Hepatocyte (in vitro differentiated cells): Measurements from ENCODE around the gene ELL2. TPM values are rescaled to one million over a fixed set of nuclear protein-coding genes. Genes with fewer than 3 reads are reported as not detected.

Experiments
- DNase-seq: peaks from one replicate; pipeline ENCODE4 v3.0.0-alpha.2; 2016; ENCODE audit warnings: low spot score
- H2AFZ ChIP-seq: fragments of 200-600 bp; sonication (generic); 2 replicates; pipeline ENCODE4 v1.6.0; 2016; ENCODE audit warnings: antibody characterized with exemption, mild to moderate bottlenecking
- H3K27ac ChIP-seq: fragments of 200-600 bp; sonication (generic); 2 replicates; pipeline ENCODE4 v1.5.1; 2016; ENCODE audit warnings: mild to moderate bottlenecking
- H3K27me3 ChIP-seq: fragments of 200-600 bp; sonication (generic); 2 replicates; pipeline ENCODE4 v1.6.1; 2016
- H3K36me3 ChIP-seq: fragments of 200-600 bp; sonication (generic); replicated peaks from 2 replicates; pipeline ENCODE4 v1.5.1; 2016; ENCODE audit warnings: low read depth; ENCODE audit not compliant: insufficient read depth
- H3K4me1 ChIP-seq: fragments of 200-600 bp; sonication (generic); 2 replicates; pipeline ENCODE4 v1.5.1; 2016; ENCODE audit warnings: mild to moderate bottlenecking, moderate library complexity; ENCODE audit not compliant: insufficient read depth
- H3K4me2 ChIP-seq: fragments of 200-600 bp; sonication (generic); 2 replicates; pipeline ENCODE4 v1.6.0; 2016
- H3K4me3 ChIP-seq: fragments of 200-600 bp; sonication (generic); 2 replicates; pipeline ENCODE4 v1.5.1; 2016; ENCODE audit warnings: mild to moderate bottlenecking
- H3K79me2 ChIP-seq: fragments of 200-600 bp; sonication (generic); 2 replicates; pipeline ENCODE4 v1.6.0; 2017; ENCODE audit warnings: mild to moderate bottlenecking
- H3K9me2 ChIP-seq: fragments of 200-600 bp; sonication (generic); replicated peaks from 2 replicates; pipeline ENCODE4 v1.6.0; 2017; ENCODE audit warnings: mild to moderate bottlenecking; ENCODE audit not compliant: insufficient read depth
- H3K9me3 ChIP-seq: fragments of 200-600 bp; sonication (generic); 2 replicates; pipeline ENCODE4 v1.5.1; 2016; ENCODE audit warnings: low read depth, mild to moderate bottlenecking
- H4K20me1 ChIP-seq: fragments of 200-600 bp; sonication (generic); 2 replicates; pipeline ENCODE4 v1.6.0; 2016; ENCODE audit warnings: mild to moderate bottlenecking; ENCODE audit not compliant: insufficient read depth, poor library complexity, severe bottlenecking
- EZH2 ChIP-seq: fragments of 200-600 bp; sonication (generic); IDR thresholded peaks from 2 replicates; pipeline ENCODE4 v1.6.1; 2016; ENCODE audit warnings: antibody characterized with exemption, mild to moderate bottlenecking, borderline replicate concordance
- EZH2phosphoT487 ChIP-seq: fragments of 200-600 bp; sonication (generic); IDR thresholded peaks from one replicate; pipeline ENCODE4 v1.6.1; 2018; ENCODE audit warnings: antibody characterized with exemption, mild to moderate bottlenecking, low read depth, moderate library complexity; ENCODE audit not compliant: unreplicated experiment, severe bottlenecking
- WGBS: methylation state at CpG from one replicate; pipeline ENCODE4 v1.1.6; 2016; ENCODE audit warnings: low lambda C conversion rate; ENCODE audit errors: missing lambda C conversion rate; 5-methylcytosine and 5-hydroxymethylcytosine counted together
- polyA plus RNA-seq: library from polyadenylated mRNA; unstranded; fragments of >200 nt; fragmentation: Nextera tagmentation; extraction: Ambion mirVana; gene quantifications from 2 replicates; pipeline ENCODE4 v1.2.1, GENCODE V29; 2016
- total RNA-seq: library from RNA; depleted of rRNA; stranded (reverse); fragments of >200 nt; gene quantifications from 2 replicates; pipeline ENCODE4 v1.2.3, GENCODE V29; 2014
- TF ChIP-seq, protein P1 (sequence below): fragments of 200-600 bp; sonication (generic); IDR thresholded peaks from 2 replicates; pipeline ENCODE4 v1.5.1; 2016; ENCODE audit warnings: antibody characterized with exemption, mild to moderate bottlenecking; ENCODE audit not compliant: poor library complexity

ELL2 gene
- total and polyA plus RNA-seq, 2 experiments from 2014 or later: 34.6 to 56.0 TPM

DNA sequence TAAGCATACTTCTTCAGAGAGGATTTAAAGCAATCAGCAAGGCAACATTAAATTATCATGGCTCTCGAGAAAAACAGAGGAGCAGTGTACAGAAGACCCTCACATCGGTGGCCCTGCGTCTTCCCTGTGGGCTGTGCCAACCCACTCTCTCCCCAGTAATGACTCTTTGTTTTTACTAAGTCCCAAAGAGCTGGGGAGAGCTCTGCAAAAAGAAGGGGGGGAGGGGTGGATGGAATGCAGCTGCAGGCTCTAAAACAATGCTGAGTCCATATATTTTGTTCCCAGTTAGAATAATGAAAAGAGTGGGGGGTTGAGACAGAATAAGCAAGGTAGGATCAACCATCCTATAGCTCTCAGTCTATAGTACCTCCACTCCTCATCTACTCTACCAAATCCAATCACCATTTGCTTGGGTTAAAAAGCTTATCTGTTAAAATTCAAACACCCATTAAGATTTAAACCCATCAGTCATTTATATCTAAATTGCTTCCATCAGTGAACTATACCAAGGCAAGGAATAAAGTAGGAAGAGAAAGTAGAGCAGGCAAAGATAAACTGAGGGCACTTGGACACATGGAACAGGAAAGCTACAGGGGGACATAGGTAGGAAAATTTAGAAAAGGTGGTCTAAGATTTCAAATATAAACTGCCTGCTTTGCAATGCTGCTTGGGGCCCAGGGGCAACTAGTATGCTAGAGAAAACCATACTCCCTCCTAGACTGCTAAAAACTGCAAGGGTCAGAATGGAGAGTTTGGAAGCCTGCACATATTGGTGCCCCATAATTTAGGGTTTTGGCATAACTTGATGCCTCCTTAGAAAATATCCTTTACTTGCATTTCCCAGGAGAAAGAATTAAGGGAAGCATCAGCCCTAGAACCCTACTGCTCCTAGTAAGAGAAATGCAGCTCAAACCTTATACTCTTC is 20.6 kb downstream of the ELL2 start:
- WGBS: 58% methylated on average over 3 of the region's 3 CpGs

DNA sequence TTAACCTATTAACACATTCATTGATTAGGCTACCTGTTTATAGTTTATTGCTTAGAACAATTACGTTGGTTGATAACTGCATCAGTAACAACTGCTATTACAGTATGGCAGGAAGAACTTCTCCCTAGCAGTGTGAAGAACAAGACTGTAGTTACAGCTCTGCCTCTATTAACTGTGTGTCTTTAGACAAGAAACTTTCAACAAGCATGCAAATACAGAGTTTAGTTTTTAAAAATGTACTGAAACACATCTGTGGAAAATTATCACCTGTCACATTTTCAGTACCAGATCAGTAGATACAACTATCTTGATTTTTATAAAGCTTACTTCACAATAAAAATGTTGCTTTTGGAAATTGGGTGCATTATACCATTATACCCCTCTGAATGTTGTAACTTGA is 22.2 kb downstream of the ELL2 start:
- 76% methylated on average over 1 of the region's 1 CpG for WGBS
- Histone ChIP-seq H3K4me3 (no peak overlapping the region), H4K20me1 (peaks cover 40% of the 10 kb centered on the region), H3K9me3 (no peaks in the 10 kb centered on the region), H3K27ac (no peak overlapping the region), H3K27me3 (no peaks in the 10 kb centered on the region), H3K4me2 (no peak overlapping the region), H3K79me2 (peaks cover 92% of the 10 kb centered on the region), H3K4me1 (peaks cover 5% of the 10 kb centered on the region), H2AFZ (no peak overlapping the region), H3K9me2 (no peaks in the 10 kb centered on the region), H3K36me3 (no peaks in the 10 kb centered on the region)
- no peak for TF ChIP-seq EZH2phosphoT487
- DNase-seq: no peak

More for the DNA sequence above, 20.6 kb downstream of the ELL2 start:
- H3K9me3 ChIP-seq: no peaks in the 10 kb centered on the region
- H3K4me3 ChIP-seq: no peak overlapping the region
- H3K27me3 ChIP-seq: no peaks in the 10 kb centered on the region
- H2AFZ ChIP-seq: no peak overlapping the region
- H3K4me1 ChIP-seq: peaks cover 5% of the 10 kb centered on the region
- TF ChIP-seq EZH2phosphoT487 (no peak), EZH2 (no peak)
- TF ChIP-seq, protein P1, sequence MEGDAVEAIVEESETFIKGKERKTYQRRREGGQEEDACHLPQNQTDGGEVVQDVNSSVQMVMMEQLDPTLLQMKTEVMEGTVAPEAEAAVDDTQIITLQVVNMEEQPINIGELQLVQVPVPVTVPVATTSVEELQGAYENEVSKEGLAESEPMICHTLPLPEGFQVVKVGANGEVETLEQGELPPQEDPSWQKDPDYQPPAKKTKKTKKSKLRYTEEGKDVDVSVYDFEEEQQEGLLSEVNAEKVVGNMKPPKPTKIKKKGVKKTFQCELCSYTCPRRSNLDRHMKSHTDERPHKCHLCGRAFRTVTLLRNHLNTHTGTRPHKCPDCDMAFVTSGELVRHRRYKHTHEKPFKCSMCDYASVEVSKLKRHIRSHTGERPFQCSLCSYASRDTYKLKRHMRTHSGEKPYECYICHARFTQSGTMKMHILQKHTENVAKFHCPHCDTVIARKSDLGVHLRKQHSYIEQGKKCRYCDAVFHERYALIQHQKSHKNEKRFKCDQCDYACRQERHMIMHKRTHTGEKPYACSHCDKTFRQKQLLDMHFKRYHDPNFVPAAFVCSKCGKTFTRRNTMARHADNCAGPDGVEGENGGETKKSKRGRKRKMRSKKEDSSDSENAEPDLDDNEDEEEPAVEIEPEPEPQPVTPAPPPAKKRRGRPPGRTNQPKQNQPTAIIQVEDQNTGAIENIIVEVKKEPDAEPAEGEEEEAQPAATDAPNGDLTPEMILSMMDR: no peak
- H3K27ac ChIP-seq: no peak overlapping the region
- no peak overlapping the region for H3K4me2 ChIP-seq
- H3K9me2 ChIP-seq: no peaks in the 10 kb centered on the region
- peaks cover 92% of the 10 kb centered on the region for H3K79me2 ChIP-seq
- no peak for DNase-seq
- peaks cover 54% of the 10 kb centered on the region for H4K20me1 ChIP-seq
- no peaks in the 10 kb centered on the region for H3K36me3 ChIP-seq

DNA sequence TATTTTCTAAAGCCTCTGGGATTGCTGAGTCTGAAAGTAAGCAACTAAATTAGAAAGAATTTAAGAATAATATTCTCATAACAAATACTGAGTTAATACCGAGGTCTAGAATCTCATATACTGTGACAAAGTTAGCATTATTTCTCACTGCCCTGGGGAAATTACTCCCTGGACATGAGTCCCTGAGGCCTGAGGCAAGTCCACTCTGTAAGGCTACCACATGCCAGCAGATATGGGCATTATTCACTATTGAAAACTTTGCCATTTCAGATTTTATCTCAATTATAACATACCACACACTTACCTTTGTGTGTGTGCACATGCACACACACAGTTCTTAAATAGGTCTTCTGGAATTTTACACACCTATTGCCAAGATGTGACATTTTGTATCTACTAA is 22.9 kb downstream of the ELL2 start:
- H4K20me1 ChIP-seq: peaks cover 34% of the 10 kb centered on the region
- DNase-seq: no peak
- WGBS: 100% methylated on average over 1 of the region's 1 CpG

DNA sequence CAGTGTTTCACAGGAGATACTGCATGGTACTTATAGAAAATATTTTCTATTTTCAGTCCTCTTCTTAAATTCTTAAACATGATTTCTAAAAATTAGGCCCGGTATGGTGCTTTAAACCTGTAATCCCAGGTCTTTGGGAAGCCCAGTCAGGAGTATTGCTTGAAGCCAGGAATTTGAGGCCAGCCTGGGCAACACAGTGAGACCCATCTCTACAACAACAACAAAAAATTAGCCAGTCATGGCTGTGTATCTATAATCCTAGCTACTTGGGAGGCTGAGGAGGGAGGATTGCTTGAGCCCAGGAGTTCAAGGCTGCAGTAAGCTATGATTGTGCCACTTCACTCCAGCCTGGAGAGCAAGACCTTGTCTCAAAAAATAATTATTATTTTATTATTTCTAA is 23.3 kb downstream of the ELL2 start:
- Histone ChIP-seq H2AFZ (no peak overlapping the region), H4K20me1 (peaks cover 34% of the 10 kb centered on the region), H3K4me1 (peaks cover 5% of the 10 kb centered on the region), H3K4me2 (no peak overlapping the region), H3K27me3 (no peaks in the 10 kb centered on the region), H3K79me2 (peaks cover 91% of the 10 kb centered on the region), H3K9me2 (no peaks in the 10 kb centered on the region), H3K36me3 (no peaks in the 10 kb centered on the region), H3K9me3 (no peaks in the 10 kb centered on the region), H3K4me3 (no peak overlapping the region), H3K27ac (no peak overlapping the region)
- DNase-seq: no peak
- WGBS: 94% methylated on average over 1 of the region's 1 CpG
- TF ChIP-seq, protein P1: no peak

More for the DNA sequence above, 22.9 kb downstream of the ELL2 start:
- Histone ChIP-seq H2AFZ (no peak overlapping the region), H3K4me3 (no peak overlapping the region), H3K4me1 (peaks cover 5% of the 10 kb centered on the region), H3K79me2 (peaks cover 91% of the 10 kb centered on the region), H3K9me2 (no peaks in the 10 kb centered on the region), H3K27ac (no peak overlapping the region), H3K36me3 (no peaks in the 10 kb centered on the region), H3K27me3 (no peaks in the 10 kb centered on the region), H3K9me3 (no peaks in the 10 kb centered on the region), H3K4me2 (no peak overlapping the region)
- TF ChIP-seq EZH2: no peak
